Activated CD8-positive, alpha-beta memory T cell treated with anti-CD3 and anti-CD28 coated beads, Interleukin-2, amount 50 U/mL, for 24 hours (primary cell): ENCODE results near the gene COMMD8.

Experiments used
- DNase-seq: peaks from one replicate; pipeline ENCODE4 v3.0.0-alpha.2; 2020; ENCODE audit errors: extremely low read depth

Gene COMMD8

GRCh38 chr4:47471591-47471990 is 8.1 kb upstream of the COMMD8 start:
- no peak for DNase-seq

- DNase-seq = no peak
Measured at GRCh38 chr4:47471064-47471463, 7.6 kb upstream of the COMMD8 start.

GRCh38 chr4:47469951-47470350 is 6.4 kb upstream of the COMMD8 start:
- no peak for DNase-seq

- DNase-seq = no peak
Measured at GRCh38 chr4:47468706-47469365, 5.3 kb upstream of the COMMD8 start.

- DNase-seq = no peak
Measured at GRCh38 chr4:47466056-47466785, 2.7 kb upstream of the COMMD8 start.

- no peak for DNase-seq
Measured at GRCh38 chr4:47465004-47465403, 1.5 kb upstream of the COMMD8 start.

GRCh38 chr4:47462799-47463234 is 685 bp downstream of the COMMD8 start:
- no peak for DNase-seq

- no peak for DNase-seq
Measured at GRCh38 chr4:47451657-47452056, 11.8 kb downstream of the COMMD8 start.

GRCh38 chr4:47444031-47444430 is 19.5 kb downstream of the COMMD8 start:
- DNase-seq = no peak

GRCh38 chr4:47442980-47443379 is 20.5 kb downstream of the COMMD8 start:
- no peak for DNase-seq

GRCh38 chr4:47434931-47435330 is 28.6 kb downstream of the COMMD8 start:
- DNase-seq = no peak

GRCh38 chr4:47432749-47433148 is 30.8 kb downstream of the COMMD8 start:
- no peak for DNase-seq

- no peak for DNase-seq
Measured at GRCh38 chr4:47427935-47428334, 35.6 kb downstream of the COMMD8 start.

GRCh38 chr4:47425628-47426027 is 37.9 kb downstream of the COMMD8 start:
- no peak for DNase-seq

- no peak for DNase-seq
Measured at GRCh38 chr4:47419296-47419695, 44.2 kb downstream of the COMMD8 start.

GRCh38 chr4:47418147-47418546 is 45.4 kb downstream of the COMMD8 start:
- no peak for DNase-seq

- no peak for DNase-seq
Measured at GRCh38 chr4:47415719-47416118, 47.8 kb downstream of the COMMD8 start.

- DNase-seq = no peak
Measured at GRCh38 chr4:47413521-47413920, 50.0 kb downstream of the COMMD8 start.

GRCh38 chr4:47410271-47410670 is 53.2 kb downstream of the COMMD8 start:
- no peak for DNase-seq

GRCh38 chr4:47406408-47406807 is 57.1 kb downstream of the COMMD8 start:
- DNase-seq = no peak
